ENCODE data around the gene WFDC13.

- TF ChIP-seq YY1 (IDR thresholded peaks at IDR 0.05; ENCODE audit: insufficient read depth, insufficient read length), result no peak
- no peak for TF ChIP-seq ZNF274 (IDR thresholded peaks at IDR 0.05; ENCODE audit: low read depth, low read length)
- no peak for TF ChIP-seq SUZ12 (IDR thresholded peaks at IDR 0.05; ENCODE audit: extremely low read depth, insufficient read depth, insufficient read length)
These were observed 6.3 kb upstream of the WFDC13 start for GRCh38 chr20:45695496-45695895.

Measured in NT2/D1 (cell line).